KBM-7 (cell line): ENCODE data around the gene SLC5A9.
"Not testable (repeated sequence)": the region's sequence is repeated elsewhere in the genome, so short reads cannot be mapped to it uniquely, and the experiment has no call there.

Source experiments
- DNase-seq: peaks from one replicate; pipeline ENCODE4 v3.0.0-alpha.2; 2015
- in situ Hi-C: fragments of 300-500 bp; cut with MboI; formaldehyde crosslinking; loops from 2 replicates; pipeline ENCODE4 v1.14.3; 2020; ENCODE audit warnings: low sequenced_read_pairs, low pct_unique_long_range_greater_than_20kb, mixed read lengths

The SLC5A9 gene

GRCh38 chr1:48232722-48233121, 10.2 kb downstream of the SLC5A9 start:
- no peak for DNase-seq
- in situ Hi-C loops, result no loop called here

GRCh38 chr1:48233666-48234485, 11.4 kb downstream of the SLC5A9 start:
- in situ Hi-C loops, result no loop called here
- no peak for DNase-seq

- no peak for DNase-seq
- in situ Hi-C loops, result no loop called here
These were observed 13.1 kb downstream of the SLC5A9 start for GRCh38 chr1:48235652-48236051.

DNA sequence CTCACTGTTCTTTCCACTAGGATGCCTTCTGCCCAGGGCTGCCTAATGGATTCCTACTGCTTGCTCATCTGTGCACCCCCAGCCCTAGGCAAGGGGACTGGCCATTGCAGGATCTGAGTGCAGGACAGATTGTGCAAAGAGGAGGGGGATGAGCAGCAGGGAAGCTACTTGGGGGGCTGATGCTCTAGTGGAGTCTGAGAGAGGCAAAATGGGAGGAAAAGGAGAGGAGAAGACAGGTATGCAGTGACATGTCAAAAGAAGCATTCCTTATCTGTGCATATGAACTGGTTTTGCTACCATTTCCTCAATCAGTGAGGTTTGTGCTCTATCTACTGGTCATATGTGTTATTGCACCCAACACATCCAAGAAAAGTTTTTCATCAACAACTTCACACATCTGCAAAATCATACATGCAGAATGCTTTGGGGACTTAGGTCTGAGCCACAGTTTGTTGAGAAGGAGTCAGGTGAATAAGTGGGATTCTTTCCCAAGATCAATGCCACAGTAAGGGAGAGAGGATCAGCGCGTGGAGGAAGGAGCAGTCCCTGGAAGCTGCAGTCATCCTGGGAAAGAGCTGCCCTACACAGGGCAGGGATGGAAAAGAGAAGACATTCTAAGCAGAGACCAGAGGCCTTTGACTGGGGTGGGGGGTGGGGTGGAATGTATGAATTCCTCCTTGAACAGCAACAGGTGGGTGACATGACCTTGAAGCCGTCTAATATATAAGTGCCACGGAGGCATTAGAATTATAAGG, 14.4 kb downstream of the SLC5A9 start:
- in situ Hi-C loops, result no loop called here

DNA sequence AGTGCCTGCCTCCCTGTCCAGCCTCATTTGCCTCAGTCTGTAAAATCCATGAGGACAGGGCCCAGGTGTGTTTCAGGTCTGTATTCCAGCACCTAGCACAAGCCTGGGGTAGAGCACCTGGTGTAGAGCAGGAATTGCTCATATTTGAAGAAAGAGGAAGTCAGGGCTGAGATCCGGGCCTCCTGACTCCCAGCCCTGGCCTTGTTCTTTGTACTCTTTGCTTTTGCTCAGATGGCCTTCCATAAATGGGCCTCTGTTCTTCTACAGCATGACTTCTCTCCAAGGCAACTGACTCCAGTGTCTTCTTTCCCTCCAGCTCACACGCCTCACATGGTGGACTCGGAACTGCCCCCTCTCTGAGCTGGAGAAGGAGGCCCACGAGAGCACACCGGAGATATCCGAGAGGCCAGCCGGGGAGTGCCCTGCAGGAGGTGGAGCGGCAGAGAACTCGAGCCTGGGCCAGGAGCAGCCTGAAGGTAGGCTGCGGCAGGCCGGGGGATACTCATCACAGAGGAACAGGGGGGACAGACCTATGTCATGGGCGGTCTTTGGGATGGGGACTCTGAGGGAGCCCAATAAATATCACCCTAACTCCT, 19.7 kb downstream of the SLC5A9 start:
- in situ Hi-C loops, result no loop called here
- no peak for DNase-seq

More for the DNA sequence above, 14.4 kb downstream of the SLC5A9 start:
- peak; percentile 37 for DNase-seq

- peak; percentile 74 for DNase-seq
These were observed 22.6 kb downstream of the SLC5A9 start for GRCh38 chr1:48245106-48245505.

GRCh38 chr1:48246727-48247126, 24.2 kb downstream of the SLC5A9 start:
- no peak for DNase-seq
- in situ Hi-C loops, result no loop called here

More at GRCh38 chr1:48245106-48245505, 22.6 kb downstream of the SLC5A9 start:
- in situ Hi-C loops, result no loop called here

- in situ Hi-C loops, result no loop called here
- no peak for DNase-seq
These were observed 25.8 kb downstream of the SLC5A9 start for GRCh38 chr1:48248356-48248755.

DNA sequence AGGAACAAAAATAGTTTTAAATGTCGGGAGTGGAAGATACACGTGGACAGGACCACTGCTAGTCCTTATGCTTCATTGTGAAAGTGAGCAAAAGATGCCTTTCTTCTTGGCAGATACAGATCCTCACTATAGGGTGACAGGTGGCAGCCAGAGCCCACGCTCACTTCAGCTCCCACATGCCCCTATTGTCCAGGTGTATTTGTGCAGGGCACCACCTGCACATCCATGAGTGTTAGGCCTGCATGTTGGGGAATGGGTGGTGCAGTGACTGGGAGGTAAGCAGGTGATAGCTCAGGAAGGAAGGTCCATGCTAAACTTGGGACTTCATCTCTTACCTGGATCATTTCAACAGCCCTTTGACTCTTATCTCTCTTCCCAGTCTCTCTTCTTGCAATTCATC, 27.4 kb downstream of the SLC5A9 start:
- no peak for DNase-seq

GRCh38 chr1:48250572-48250971, 28.1 kb downstream of the SLC5A9 start:
- in situ Hi-C loops, result no loop called here
- DNase-seq, result no peak

More for the DNA sequence above, 27.4 kb downstream of the SLC5A9 start:
- in situ Hi-C loops, result no loop called here

- DNase-seq, result no peak
- in situ Hi-C loops, result no loop called here
These were observed 28.8 kb downstream of the SLC5A9 start for GRCh38 chr1:48251323-48251722.

DNA sequence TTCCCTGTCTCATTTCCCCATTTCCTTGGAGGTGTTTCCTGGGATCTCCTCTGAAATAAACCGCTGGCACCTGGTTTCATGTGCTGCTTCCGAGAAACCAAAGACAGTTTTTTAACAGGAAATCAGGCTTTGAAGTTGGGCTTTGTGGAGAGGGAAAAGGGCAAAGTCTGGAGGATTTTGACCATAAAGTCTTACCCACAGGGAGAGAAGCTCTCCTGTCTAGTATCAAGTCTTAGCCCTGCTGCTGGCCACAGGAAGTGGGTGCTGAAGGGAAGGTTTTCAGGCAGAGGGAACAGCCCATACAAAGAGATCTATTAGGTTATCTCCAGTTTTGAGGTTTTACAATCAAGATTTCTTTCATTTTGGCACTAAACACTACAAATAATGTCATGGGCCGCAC, 29.3 kb downstream of the SLC5A9 start:
- no peak for DNase-seq
- in situ Hi-C loops, result no loop called here

DNA sequence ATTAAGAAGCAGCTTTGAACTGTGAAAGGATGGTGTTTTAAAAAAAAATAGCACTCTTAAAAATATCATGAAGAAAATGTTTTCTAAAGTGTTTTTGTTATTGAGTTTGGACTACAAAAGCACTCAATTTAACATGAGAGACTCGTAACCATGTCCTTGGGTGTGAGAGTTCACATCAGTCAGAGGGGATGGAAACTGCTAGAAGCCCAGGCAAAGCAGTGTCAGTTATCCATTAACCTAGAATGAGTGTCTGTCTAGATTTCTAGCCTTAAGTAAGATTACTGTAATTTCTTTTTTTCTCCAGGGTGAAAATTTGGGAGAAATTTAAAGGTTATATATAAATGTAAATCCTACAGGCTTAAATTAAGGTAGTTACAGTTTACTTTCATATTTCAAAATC, 31.7 kb downstream of the SLC5A9 start:
- in situ Hi-C loops, result no loop called here
- DNase-seq, result no peak

- in situ Hi-C loops, result no loop called here
- DNase-seq, result no peak
These were observed 35.6 kb downstream of the SLC5A9 start for GRCh38 chr1:48258106-48258505.

DNA sequence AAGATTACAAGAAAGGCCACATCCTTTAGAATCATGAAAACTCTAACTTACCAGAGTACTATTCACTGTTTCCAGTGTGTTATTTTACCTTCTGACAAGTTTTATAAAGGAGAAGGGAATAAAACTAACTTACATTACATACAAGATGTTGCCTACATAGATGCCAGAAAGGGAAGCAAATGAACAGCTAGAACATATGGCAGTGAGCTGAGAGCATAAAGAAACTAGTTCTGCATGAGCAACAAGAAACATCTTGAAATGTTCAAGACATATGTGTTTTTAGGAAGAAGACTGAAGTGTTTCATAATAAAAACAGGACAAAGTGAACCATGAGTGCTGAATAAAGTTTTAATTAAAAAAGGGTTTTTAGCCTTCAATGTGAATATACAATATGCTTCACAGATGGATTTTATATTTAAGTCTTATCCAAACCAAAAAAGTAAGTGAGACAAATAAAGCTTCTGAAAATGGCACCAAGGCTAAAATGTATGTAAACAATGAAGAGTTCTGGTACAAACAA, 39.4 kb downstream of the SLC5A9 start:
- DNase-seq, result no peak
- in situ Hi-C loops, result no loop called here

DNA sequence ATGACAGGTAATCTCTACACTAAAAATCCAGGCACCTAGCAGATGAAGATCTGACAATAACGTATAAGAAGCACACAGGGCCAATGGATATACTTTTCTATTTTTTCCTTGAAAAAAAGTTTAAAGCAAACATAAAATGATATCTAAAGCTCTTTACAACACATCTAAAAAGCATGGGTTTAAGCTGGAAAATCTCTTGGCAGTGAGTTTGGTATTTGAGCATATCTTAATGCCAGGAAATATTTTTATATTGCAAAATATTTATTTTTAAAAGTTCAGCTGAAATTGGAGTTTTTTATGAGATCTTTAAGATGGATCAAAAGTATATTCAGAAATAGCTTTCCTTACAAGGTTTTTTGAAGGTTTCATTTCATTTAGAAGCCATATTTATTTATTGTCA, 40.5 kb downstream of the SLC5A9 start:
- in situ Hi-C loops, result no loop called here
- no peak for DNase-seq

DNA sequence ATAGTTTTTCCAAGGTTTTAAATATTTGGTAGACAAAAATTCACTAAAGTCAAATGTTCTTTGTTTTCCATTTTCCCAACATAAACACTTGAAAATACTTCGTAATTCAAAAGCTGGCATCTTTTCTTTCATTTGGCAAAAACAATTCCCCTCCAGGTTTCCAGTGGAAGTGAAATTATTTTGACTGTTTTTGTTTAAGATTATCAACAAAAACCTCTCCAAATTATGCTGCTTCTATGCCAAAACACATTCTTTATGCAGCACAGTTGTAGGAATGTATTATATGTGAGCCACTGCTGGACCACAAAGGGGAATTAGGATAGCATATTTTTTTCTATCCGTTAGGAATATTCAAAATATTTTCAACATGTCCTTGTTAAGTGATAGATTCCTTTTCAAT, 44.1 kb downstream of the SLC5A9 start:
- in situ Hi-C loops, result no loop called here
- no peak for DNase-seq

DNA sequence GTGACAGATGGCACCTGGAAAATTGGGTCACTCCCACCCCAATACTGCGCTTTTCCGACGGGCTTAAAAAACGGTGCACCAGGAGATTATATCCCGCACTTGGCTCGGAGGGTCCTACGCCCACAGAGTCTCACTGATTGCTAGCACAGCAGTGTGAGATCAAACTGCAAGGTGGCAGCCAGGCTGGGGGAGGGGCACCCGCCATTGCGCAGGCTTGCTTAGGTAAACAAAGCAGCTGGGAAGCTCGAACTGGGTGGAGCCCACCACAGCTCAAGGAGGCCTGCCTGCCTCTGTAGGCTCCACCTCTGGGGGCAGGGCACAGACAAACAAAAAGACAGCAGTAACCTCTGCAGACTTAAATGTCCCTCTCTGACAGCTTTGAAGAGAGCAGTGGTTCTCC, 54.9 kb downstream of the SLC5A9 start:
- in situ Hi-C loops, result not testable (repeated sequence)

DNA sequence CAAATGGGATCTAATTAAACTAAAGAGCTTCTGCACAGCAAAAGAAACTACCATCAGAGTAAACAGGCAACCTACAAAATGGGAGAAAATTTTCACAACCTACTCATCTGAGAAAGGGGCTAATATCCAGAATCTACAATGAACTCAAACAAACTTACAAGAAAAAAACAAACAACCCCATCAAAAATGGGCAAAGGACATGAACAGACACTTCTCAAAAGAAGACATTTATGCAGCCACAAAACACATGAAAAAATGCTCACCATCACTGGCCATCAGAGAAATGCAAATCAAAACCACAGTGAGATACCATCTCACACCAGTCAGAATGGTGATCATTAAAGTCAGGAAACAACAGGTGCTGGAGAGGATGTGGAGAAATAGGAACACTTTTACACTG, 59.8 kb downstream of the SLC5A9 start:
- DNase-seq, in situ Hi-C loops: not testable (repeated sequence)

More for the DNA sequence above, 54.9 kb downstream of the SLC5A9 start:
- not testable (repeated sequence) for DNase-seq
